ENCODE data around the gene LAMC2. TPM values are rescaled to one million over a fixed set of nuclear protein-coding genes. Genes with fewer than 3 reads are reported as not detected.

The LAMC2 gene
- total RNA-seq, 4 donors from 2014 or later, result 24.2 to 46.5 (median 35.5) TPM

DNA sequence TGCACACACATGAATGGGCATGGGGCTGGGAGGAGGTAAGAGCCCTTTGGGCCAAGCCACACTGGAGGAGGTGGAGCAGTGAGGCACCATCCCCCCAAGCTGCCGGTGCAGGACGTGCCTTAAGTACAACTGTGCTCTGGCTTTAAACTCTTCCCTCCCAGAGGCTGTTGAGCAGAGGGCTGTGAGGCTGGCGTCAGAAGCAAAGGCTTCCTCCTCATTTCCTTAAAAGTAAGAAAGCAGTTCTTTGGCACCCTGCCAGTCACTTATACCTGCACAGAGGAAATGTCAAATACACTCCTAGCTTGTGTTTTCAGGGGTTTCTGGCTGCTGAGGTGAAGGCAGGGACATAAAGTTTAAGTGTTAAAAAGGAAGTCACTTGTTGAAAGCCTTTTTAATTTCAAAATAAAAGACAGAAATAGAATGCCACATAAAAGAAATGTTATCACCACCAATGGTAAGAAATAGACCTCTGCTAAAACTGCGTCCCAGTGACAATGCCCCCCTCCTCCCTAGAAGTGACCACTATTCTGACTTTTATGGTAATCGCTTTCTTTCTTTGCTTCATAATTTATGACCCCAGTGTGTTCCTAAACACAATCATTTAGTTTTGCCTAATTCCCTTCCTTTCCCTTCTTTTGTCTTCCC lies 33.0 kb downstream of the LAMC2 start:
- Histone ChIP-seq H3K9me3 (no peaks in the 10 kb centered on the region), H3K27me3 (no peaks in the 10 kb centered on the region), H3K27ac (peak overlapping the region; percentile 64), H3K4me1 (peaks cover 18% of the 10 kb centered on the region), H3K4me3 (no peak overlapping the region), H3K36me3 (peaks cover 5% of the 10 kb centered on the region)
- no peak for DNase-seq (ENCODE audit: low spot score in 2 of 2)
- 23% methylated on average over 4 of the region's 5 CpGs for WGBS
- TF ChIP-seq POLR2AphosphoS5 (IDR thresholded peaks at IDR 0.05), result no peak
- TF ChIP-seq, protein P1, sequence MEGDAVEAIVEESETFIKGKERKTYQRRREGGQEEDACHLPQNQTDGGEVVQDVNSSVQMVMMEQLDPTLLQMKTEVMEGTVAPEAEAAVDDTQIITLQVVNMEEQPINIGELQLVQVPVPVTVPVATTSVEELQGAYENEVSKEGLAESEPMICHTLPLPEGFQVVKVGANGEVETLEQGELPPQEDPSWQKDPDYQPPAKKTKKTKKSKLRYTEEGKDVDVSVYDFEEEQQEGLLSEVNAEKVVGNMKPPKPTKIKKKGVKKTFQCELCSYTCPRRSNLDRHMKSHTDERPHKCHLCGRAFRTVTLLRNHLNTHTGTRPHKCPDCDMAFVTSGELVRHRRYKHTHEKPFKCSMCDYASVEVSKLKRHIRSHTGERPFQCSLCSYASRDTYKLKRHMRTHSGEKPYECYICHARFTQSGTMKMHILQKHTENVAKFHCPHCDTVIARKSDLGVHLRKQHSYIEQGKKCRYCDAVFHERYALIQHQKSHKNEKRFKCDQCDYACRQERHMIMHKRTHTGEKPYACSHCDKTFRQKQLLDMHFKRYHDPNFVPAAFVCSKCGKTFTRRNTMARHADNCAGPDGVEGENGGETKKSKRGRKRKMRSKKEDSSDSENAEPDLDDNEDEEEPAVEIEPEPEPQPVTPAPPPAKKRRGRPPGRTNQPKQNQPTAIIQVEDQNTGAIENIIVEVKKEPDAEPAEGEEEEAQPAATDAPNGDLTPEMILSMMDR (IDR thresholded peaks at IDR 0.05), result no peak
- TF ChIP-seq POLR2A (IDR thresholded peaks at IDR 0.05), result no peak
- no peak for TF ChIP-seq EP300 (IDR thresholded peaks at IDR 0.05)

- DNase-seq (ENCODE audit: low spot score in 2 of 2), result no peak
- no peak for TF ChIP-seq POLR2AphosphoS5 (IDR thresholded peaks at IDR 0.05)
- no peak for TF ChIP-seq POLR2A (IDR thresholded peaks at IDR 0.05)
- TF ChIP-seq, protein P1 (IDR thresholded peaks at IDR 0.05), result no peak
- no peak for TF ChIP-seq EP300 (IDR thresholded peaks at IDR 0.05)
- H3K4me1 ChIP-seq, result peaks cover 18% of the 10 kb centered on the region
- H3K27me3 ChIP-seq, result no peaks in the 10 kb centered on the region
- no peak overlapping the region for H3K27ac ChIP-seq
- H3K4me3 ChIP-seq, result no peak overlapping the region
- peaks cover 5% of the 10 kb centered on the region for H3K36me3 ChIP-seq
- H3K9me3 ChIP-seq, result no peaks in the 10 kb centered on the region
These were observed 33.5 kb downstream of the LAMC2 start for GRCh38 chr1:183219616-183220009.

- TF ChIP-seq, protein P1 (IDR thresholded peaks at IDR 0.05), result no peak
- no peak for TF ChIP-seq EP300 (IDR thresholded peaks at IDR 0.05)
- TF ChIP-seq POLR2AphosphoS5 (IDR thresholded peaks at IDR 0.05), result no peak
- TF ChIP-seq POLR2A (IDR thresholded peaks at IDR 0.05), result no peak
- no peak overlapping the region for H3K27ac ChIP-seq
- peaks cover 13% of the 10 kb centered on the region for H3K4me1 ChIP-seq
- DNase-seq (ENCODE audit: low spot score in 2 of 2), result no peak
- no peak overlapping the region for H3K4me3 ChIP-seq
- 83% methylated on average over 3 of the region's 3 CpGs for WGBS
- no peaks in the 10 kb centered on the region for H3K9me3 ChIP-seq
- H3K27me3 ChIP-seq, result no peaks in the 10 kb centered on the region
- peaks cover 5% of the 10 kb centered on the region for H3K36me3 ChIP-seq
These were observed 36.8 kb downstream of the LAMC2 start for GRCh38 chr1:183222909-183223308.

DNA sequence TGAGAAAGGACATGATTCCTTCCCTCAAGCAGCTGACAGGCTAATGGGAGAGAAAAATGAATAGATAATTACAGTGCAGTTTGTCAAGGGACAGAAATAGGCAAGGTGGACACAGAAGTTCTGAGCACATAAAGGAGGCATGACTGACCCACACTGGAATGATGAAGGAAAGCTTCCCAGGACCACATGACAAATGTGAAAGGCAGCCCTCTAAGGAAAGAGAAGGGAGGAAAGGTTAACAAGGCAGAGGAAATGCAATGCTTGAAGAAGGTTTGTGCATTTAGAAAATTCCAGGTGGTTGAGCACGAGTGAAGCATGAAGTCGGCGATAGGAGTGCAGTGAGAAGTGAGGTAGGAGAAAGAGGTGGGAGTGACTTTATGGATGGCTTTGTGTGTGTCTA lies 37.4 kb downstream of the LAMC2 start:
- WGBS, result 93% methylated on average over 3 of the region's 3 CpGs
- Histone ChIP-seq H3K4me3 (no peak overlapping the region), H3K9me3 (no peaks in the 10 kb centered on the region), H3K4me1 (peaks cover 8% of the 10 kb centered on the region), H3K27ac (no peak overlapping the region), H3K36me3 (peaks cover 5% of the 10 kb centered on the region), H3K27me3 (no peaks in the 10 kb centered on the region)
- TF ChIP-seq POLR2AphosphoS5 (IDR thresholded peaks at IDR 0.05) (no peak), POLR2A (IDR thresholded peaks at IDR 0.05) (no peak)
- TF ChIP-seq, protein P1 (IDR thresholded peaks at IDR 0.05), result no peak
- DNase-seq (ENCODE audit: low spot score in 2 of 2), result no peak

- no peaks in the 10 kb centered on the region for H3K9me3 ChIP-seq
- no peak for DNase-seq (ENCODE audit: low spot score in 2 of 2)
- H3K4me1 ChIP-seq, result no peaks in the 10 kb centered on the region
- H3K4me3 ChIP-seq, result no peak overlapping the region
- H3K27me3 ChIP-seq, result no peaks in the 10 kb centered on the region
- H3K36me3 ChIP-seq, result peaks cover 5% of the 10 kb centered on the region
- no peak overlapping the region for H3K27ac ChIP-seq
- TF ChIP-seq POLR2A (IDR thresholded peaks at IDR 0.05), result no peak
- TF ChIP-seq, protein P1 (IDR thresholded peaks at IDR 0.05), result no peak
- no peak for TF ChIP-seq EP300 (IDR thresholded peaks at IDR 0.05)
- WGBS, result 81% methylated on average over 4 of the region's 4 CpGs
These were observed 40.3 kb downstream of the LAMC2 start for GRCh38 chr1:183226361-183226760.
